Measurements from ENCODE around the gene ELANE.

DNA sequence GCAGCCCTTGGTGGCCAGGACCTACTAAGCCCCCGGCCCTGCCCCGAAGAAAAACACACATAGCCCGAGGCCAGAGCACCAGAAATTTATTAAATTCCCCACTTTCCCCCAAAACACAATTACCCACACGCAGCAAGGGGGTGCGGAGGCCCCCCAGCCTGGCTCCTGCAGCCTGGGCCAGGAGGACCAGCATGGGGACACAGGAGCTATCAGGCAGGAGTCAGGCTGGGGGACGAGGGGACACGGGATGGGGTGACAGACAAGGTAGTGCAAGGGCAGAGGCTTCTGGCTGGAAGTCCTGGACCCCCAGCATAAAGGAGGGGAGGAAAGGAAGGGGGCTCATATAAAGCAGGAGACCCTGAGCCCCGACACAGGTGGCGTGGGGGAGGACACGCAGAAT, 44.3 kb downstream of the ELANE start:
- TF ChIP-seq, protein P1, sequence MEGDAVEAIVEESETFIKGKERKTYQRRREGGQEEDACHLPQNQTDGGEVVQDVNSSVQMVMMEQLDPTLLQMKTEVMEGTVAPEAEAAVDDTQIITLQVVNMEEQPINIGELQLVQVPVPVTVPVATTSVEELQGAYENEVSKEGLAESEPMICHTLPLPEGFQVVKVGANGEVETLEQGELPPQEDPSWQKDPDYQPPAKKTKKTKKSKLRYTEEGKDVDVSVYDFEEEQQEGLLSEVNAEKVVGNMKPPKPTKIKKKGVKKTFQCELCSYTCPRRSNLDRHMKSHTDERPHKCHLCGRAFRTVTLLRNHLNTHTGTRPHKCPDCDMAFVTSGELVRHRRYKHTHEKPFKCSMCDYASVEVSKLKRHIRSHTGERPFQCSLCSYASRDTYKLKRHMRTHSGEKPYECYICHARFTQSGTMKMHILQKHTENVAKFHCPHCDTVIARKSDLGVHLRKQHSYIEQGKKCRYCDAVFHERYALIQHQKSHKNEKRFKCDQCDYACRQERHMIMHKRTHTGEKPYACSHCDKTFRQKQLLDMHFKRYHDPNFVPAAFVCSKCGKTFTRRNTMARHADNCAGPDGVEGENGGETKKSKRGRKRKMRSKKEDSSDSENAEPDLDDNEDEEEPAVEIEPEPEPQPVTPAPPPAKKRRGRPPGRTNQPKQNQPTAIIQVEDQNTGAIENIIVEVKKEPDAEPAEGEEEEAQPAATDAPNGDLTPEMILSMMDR (IDR thresholded peaks at IDR 0.05; ENCODE audit: poor library complexity) = no peak
- no peak for TF ChIP-seq EZH2 (IDR thresholded peaks at IDR 0.05; ENCODE audit: borderline replicate concordance)
- TF ChIP-seq EZH2phosphoT487 (IDR thresholded peaks at IDR 0.05; ENCODE audit: low read depth, severe bottlenecking, unreplicated experiment) = no peak

Measured in hepatocyte (in vitro differentiated cells).